SU-DHL-6 (cell line): ENCODE data around the gene VPS9D1.

Experiments used
- EZH2phosphoT487 ChIP-seq: fragments of 200-600 bp; sonication (generic), shearing (Covaris generic); conservative IDR thresholded peaks from 2 replicates; pipeline ENCODE4 v1.6.1; 2018; ENCODE audit warnings: mild to moderate bottlenecking, antibody characterized with exemption, low read length, moderate library complexity, mixed read lengths
- TF ChIP-seq, protein P1 (sequence below): fragments of 200-600 bp; sonication (generic); IDR thresholded peaks from one replicate; pipeline ENCODE4 v1.5.1; 2017; ENCODE audit warnings: antibody characterized with exemption, mild to moderate bottlenecking, low read length, moderate library complexity; ENCODE audit not compliant: insufficient read depth, poor library complexity, severe bottlenecking

DNA sequence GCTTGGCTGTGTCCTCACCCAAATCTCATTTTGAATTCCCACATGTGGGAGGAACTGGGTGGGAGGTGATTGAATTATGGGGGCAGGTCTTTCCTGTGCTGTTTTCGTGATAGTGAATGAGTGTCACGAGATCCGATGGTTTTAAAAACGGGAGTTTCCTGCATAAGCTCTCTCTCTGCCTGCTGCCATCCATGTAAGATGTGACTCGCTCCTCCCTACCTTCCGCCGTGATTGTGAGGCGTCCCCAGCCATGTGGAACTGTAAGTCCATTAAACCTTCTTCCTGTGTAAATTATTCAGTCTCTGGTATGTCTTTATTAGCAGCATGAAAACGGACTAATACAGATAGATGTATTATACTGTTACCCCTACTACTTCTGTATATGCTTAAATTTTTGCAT lies 59.5 kb downstream of the VPS9D1 start:
- TF ChIP-seq, protein P1, sequence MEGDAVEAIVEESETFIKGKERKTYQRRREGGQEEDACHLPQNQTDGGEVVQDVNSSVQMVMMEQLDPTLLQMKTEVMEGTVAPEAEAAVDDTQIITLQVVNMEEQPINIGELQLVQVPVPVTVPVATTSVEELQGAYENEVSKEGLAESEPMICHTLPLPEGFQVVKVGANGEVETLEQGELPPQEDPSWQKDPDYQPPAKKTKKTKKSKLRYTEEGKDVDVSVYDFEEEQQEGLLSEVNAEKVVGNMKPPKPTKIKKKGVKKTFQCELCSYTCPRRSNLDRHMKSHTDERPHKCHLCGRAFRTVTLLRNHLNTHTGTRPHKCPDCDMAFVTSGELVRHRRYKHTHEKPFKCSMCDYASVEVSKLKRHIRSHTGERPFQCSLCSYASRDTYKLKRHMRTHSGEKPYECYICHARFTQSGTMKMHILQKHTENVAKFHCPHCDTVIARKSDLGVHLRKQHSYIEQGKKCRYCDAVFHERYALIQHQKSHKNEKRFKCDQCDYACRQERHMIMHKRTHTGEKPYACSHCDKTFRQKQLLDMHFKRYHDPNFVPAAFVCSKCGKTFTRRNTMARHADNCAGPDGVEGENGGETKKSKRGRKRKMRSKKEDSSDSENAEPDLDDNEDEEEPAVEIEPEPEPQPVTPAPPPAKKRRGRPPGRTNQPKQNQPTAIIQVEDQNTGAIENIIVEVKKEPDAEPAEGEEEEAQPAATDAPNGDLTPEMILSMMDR: no peak
- TF ChIP-seq EZH2phosphoT487: no peak
